NCI-H345 treated with DMSO at 0.1 percent for 48 hours (cell line): Measurements from ENCODE around the gene MARCHF9.

Experiments
- DNase-seq: peaks from one replicate; lab custom pipeline; 2025; ENCODE audit not compliant: unreplicated experiment; lab: John Stamatoyannopoulos, UW

The MARCHF9 gene

DNA sequence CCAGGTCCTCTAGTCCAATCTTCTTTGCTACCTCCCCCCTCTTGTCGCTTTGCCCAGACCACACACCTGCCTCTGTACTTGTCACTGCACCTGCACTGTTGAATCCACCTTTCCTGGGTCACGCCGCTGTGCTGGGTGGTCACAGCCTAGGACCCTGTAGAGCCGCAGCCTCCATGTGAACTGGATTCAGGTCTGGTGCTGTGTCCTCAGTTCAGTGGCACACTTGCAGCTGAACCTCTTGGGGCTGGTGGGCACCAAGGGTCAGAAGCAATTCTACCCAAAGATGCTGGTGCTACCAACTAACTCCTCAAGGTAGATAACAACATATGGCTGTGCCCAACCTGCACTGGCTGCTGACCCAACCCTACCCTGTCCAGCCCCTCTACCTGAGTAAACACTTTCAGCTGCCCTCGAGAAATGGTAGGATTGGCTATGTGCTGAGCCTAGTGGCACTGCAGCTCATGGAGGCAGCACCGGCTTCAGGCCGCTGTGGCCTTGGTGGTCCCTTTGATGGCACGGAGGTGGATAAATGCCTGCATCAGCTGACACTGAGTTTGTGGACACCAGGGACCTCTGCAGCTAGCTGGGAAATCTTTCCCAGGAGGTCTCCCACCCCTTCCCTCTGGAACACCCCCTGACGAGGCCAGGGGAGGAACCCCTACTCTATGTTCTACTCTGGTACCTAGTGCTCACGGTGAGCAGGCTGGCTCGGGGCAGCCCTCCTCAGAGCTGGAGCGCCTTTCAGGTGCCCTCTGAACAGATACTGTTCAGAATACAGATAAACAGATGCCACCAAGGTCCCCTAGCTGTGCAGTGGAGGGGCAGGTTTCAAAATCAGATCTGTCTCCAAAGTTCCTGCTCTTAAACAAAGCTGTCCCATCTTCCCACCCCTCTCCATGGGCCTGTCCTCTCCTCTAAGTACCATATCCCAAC, 30.6 kb upstream of the MARCHF9 start:
- DNase-seq: no peak

DNA sequence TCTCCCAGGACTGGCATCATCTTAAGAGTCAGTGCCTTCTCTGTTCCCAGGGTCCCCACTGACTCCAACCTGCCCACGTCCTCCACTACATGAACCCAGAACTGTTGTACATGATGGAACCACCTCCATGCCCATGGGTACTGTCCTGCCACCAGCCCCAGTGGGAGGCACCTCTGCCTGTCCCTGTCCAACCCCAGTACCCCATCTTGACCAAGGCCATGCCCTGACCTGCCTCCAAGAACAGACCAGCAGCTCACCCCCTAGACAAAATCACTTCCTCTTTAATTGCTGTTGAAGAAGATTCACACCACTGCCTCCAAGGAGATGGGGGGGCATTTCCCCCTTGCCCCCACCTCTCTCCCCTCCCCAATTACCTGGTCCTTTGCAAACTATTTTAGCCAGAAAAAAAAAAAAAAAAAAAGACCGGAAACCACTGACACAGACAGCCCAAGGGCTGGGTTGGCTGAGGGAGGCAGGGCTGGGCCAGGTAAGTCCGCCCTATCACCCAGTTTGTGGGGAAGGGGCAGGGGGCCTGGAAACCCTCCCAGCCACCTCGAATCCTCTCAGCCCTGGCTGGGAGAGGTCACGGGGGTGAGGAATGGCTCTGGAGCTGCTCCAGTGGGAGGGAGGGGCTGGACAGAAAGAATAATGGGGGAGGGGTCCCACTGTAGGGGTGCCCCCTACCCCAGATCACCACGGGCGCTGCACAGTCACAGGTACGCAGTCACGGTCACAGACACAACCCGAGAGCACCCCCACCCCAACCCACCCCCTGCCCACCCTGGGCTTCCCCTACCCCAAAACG, 29.8 kb upstream of the MARCHF9 start:
- DNase-seq: no peak

DNA sequence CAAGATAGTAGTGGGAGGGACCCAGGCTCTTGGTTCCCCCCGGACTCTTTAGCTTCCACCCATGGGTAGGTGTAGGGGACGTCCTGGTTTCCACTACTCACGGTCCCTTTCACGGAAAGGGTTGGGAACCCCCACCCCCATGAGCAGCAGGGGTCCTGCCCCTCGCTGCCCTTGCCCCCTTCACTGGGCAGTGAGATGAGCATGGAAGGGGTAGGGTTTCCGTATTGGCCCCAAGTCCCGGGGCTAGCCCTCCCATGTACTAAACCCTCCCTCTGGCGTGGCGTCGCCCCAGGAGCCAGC, 29.1 kb upstream of the MARCHF9 start:
- no peak for DNase-seq

DNA sequence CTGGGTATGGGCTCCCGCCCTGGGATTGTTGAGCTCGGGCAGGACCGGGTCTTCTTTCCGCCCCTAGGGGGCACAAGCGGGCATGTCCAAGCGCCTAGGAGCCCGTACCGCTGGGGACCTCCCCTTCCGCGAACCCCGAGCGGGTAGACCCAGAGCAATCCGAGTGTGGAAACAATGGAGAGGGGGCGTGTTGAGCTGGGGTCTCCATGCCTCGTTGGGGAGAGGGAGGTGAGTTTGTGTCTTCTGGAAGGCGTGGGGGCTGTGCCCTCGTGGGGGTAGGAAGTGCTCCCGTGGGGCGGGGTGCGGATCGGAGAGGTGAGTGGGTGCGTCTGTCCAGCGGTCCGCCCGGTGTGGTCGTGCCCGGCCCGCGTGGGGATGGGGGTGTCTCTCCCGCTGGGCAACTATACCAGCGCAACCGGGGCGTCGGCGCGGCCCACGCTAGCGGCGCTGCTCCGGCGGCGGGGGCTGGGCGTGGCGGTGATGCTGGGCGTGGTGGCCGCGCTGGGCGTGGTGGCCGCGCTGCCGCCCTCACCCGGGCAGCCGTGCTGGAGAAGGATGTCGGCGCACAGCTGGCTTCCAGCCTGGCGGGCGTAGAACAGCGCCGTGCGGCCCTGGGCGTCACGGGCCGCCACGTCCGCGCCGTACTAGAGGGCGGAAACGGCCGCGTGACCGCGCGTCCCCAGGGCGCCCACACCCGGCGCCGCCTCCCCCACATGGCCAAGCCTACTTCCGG, 28.6 kb upstream of the MARCHF9 start:
- DNase-seq: peak; percentile 71

DNA sequence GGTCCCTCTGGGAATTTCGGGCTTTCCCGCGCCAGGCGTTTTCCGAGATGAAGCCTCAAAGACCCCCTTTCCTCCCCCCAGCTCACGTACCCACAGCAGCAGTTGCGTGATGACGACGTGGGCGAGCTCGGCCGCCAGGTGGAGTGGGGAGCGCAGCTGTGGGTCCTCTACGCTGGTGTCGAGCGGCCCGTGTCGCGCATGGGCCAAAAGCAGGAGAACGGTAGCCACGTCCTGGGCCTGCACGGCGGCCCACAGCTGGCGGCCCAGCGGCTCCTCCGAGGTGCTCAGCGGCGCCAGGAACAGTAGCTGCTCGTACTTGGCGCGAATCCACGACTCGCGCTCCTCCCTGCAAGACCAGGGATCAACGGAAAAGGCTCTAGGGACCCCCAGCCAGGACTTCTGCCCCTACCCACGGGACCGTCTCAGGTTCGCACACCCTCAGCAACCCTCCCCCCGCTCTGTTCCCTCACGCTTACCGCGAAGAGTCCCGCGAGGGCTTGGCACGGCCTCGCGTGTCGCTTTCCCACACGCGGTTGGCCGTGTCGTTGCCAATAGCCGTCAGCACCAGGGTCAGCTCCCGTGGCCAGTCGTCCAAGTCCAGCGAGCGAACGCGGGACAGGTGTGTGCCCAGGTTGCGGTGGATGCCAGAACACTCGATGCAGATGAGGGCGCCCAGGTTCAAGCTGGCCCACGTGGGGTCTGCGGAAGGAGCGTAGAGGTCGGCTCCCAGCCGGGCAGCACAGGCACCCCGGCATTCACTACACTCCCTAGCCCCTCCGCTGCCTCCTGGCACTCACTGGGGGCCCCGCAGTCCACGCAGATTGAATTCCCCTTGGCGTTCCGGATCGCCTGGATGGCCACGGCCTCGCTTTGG, 27.8 kb upstream of the MARCHF9 start:
- no peak for DNase-seq

DNA sequence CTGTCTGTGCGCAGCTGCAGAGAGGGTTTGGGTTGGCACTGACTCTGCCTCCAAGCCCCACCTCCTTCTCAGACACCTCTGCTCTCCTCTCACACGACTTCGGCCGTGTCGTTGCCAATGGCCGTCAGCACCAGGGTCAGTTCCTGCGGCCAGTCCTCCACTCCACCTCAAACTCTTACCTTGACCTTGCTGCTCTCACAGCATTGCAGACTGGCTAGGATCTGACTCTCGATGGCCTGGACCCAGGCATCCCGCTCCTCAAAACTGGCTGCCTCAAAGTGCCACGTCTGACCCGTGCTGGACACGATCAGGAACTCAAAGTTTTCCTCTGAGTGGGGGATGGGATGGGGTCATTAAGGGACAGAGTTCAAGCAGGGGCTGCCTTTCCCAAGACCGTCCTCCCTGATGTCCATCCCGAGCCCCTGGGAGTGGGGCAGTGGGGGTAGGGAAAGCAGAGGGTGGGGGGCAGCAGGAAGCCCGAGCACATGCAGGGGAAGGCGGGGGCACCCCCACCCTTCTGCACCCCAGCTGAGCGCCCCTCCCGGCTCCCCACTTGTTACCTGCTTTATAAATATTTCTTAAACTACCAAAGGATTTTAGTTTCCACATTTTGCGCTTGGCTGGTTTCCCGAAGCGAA, 27.0 kb upstream of the MARCHF9 start:
- no peak for DNase-seq

DNA sequence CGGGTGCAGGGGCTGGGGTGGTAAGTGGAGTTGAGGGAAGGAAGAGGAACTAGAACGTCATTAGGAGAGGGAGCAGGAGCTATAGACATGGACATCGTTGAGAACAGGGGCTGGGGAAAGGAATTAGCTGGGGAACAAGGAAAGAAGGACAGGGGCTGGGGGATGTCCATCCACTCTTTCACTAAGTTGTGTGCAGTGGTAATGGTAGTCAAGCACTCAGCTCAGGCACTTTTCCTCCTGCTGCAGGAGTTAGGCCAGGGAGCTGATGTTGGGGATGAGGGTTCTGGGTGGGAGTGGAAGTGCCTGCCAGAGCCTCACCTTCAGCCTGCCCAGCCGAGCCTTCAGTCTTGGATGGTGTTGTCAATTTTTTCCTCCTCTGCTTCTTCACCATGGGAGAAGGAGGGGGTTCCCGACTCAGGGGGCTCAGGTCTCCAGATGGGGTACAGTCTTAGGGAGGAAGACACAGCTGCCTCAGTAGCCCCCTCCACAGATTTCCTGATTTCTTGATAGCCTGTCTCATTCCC, 25.5 kb upstream of the MARCHF9 start:
- no peak for DNase-seq

DNA sequence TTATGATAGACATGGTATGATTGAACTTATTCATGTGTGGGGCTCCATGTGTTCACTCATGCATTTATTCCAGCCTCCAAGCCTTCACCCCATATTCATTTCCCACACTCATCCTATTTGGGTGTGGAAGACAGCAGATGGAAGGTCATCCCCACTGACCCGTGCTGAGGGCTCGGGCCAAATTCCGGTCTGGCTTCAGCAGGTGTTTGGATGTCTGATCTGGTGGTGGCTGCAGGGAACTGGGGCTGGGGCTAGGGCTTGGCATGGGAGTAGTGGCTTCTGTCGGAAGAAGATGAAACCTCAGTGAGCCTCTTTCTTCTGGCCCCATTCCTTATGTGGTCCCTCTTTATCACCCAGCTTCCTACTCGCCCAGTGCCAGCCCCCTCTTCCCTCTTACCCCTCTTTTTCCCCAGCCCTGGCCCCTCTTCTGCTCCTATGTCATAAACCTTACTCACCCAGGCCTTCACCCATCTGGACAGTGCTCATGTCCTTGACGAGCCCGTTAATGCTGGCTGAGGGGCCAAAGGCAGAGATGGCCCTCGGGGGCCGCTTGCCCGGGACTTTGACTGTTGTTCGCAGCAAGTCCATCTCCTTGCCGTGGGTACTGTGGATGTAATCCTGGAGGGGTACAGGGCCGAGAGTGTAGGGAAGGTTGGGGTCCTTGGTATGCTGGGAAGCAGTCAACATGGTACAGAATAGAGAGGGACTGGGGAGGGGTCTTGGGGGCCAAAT, 24.4 kb upstream of the MARCHF9 start:
- DNase-seq: no peak

DNA sequence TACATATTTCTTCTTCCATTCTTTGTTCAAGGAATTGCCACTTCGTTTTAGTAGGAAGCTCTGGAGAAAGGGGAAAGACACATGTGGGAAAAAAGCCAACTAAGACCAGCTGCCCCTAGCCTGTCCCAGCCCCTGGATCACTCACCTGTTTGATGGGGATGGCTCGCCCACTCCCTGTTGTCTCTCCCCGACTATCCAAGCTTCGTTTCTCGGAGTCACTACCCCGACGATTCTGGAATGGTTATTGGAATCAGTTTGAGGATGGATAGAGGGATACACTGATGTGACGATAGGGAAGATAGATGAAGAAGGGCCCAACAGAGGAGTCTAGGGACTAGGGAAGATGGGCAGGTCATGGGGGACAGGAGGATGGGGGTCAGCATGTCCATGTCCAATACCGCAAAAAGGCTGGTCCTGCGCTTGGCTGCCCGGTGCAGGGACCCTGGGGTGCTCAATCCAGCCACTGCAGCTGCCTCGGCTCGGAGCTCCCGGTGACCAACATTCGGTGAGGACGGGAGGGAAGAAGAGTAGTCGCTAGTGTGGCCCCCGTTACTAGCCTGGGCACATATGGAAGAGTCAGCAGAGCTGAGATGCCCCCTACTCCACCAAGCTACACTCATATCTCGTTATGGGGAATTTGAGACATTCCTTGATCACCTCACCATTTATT, 23.4 kb upstream of the MARCHF9 start:
- no peak for DNase-seq

DNA sequence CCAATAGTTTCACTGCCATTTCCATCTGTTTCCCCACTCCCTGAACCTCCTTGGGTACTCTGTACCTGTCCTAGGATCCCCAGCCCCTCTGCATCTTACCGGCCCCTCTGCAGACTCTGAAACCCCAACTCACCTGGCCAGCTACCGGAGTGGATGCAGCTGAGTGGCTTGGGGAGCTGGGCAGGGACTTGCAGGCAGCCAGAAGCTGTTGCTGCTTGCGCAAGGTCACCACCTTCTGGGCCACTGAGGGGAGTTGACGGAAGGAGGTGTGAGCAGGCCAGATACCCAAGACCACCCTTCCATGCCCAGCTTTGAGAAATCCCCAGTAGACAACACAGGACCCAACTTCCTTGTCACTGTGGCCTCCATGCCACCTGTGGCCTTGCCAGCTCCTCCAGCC, 22.6 kb upstream of the MARCHF9 start:
- no peak for DNase-seq

DNA sequence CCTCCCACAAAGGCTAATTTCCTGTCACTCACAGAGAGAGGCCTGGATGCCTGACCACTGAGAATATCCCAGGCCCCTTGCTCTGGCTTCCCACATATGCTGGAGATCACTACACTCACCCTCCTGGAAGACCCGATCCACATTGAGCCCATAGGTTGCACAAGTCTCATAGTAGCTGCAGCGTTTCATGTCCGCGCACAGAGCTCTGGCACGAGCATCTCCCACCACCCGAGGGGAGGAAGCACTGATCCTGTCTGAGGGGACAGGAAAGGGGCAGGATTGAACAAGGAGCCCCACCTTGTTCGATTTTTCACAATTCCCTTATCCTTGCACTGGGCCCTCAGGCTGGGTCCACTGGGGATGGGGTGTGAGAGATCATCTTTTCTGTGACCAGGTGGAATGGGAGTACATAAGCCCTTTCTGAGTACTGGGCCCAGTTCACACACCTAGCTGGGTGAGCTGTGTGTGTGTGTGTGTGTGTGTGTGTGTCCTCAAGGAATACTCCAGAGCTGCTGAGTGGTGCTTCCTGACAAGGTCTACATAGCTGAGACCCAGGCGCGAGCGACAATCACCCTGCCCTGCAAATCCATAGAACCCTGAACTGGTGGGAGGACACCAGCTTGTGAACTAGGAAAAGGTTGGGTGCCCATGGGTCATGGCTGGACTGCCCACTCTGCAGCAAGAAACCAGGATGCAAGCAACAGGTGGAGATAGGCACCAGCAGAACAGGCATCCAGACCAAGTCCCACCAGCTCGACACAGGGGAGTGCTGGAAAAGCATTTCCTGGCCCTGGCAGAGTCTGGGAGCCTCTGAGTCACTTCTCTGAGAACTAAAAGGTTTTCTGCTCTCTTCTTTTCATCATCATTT, 21.9 kb upstream of the MARCHF9 start:
- no peak for DNase-seq

DNA sequence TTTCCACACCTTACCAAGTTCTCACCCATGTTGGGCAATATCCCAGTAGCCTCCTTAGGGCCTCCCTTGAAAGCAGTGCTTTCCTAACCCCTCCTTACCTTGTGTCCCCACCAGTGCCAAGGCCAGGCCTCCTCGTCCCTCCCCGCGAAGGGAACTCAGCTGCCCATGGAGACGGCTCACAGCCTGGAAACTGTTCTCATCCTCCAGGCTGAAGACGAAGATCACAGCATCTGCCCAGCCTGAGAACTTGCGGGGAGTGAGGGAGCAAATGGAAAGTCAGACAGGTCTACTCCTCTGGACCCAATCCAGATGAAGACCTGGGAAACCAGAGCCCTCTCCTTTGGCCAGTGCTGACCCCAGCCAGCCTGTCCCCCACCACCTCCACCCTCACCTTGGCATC, 21.0 kb upstream of the MARCHF9 start:
- DNase-seq: no peak

DNA sequence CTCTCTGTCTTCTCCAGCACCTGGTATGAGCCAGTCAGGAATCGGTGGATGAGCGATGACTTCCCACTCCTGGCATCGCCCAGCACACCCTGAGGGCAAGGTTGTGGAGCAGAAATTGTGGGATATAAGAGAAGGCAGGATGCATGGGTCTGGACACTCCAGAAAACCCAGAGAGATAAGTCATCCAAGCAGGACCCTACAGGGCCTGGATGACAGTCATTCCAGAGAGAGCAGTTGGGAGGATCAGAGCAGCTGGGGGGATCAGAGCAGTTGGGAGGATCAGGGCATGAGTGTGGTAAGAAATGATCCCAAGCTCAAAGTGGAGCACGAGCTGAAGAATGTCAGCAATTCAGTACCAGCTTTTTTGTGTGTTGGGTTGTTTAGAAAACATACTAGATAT, 20.3 kb upstream of the MARCHF9 start:
- no peak for DNase-seq

DNA sequence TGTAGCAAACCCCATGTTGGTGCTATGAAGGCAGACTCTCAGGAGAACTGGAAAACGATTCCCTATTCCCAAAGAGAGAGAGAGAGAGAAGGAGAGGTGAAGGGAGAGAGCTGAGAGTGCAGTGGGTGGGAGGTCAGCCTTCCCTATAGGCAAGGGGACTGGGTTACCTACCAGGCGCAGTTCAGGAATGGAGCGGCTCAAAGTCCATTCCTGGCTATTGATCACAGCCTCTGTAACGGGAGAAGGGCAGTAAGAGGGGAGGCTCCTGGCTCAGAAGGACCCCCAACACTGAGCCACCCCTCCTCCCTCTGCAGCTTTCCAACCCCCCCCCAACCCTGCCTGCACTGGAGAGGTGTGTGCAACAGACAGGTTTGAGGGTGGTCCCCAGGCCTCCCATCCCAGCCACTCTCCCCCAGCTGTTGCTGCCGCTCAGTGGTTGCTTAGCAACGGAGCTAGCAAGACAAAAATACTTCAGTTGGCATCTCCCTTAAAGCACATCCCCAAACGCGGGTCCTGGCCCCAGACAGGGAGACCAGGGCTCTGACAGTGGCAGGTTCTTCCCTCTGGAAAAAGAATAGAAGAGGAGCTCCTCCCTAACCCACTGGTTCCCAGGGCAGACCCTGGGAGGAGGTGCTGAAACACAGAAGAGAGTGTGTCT, 19.6 kb upstream of the MARCHF9 start:
- no peak for DNase-seq

DNA sequence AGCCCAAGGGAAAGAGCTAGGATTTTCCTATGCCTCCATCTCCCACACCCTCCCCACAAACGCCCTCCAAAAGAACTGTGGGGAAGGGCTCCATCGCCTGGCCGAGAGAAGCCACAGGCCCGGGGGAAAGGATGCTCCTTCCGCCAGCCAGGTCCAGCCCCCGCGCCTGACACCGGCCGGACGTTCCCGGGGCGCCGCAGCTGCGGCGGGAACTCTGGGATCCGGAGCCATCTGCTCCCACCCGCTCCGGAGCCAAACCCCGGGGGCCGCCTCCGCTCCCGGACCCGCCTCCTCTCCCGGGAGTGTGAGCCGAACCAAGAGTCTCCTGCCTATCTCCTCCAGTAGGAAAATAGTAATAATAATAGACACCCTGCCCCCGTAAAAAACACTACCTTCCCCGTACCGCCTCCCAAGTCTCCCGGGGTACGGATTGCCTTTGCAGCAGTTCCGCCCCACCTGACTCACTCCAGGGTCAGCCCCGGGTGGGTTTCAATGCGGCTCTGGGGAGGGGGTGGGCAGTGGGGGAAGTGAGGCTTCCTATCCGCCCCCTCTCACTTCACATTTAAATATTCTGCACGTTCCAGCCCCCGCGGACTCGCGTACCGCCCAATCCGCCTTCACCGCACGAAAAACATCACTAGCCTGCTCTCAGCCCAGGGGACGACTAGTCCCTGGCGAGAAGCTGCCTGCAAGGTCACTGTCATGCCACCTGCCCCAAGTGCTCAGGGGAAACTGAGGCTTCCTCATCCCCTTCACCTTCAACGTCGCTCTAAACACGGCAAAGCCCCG, 18.8 kb upstream of the MARCHF9 start:
- no peak for DNase-seq

DNA sequence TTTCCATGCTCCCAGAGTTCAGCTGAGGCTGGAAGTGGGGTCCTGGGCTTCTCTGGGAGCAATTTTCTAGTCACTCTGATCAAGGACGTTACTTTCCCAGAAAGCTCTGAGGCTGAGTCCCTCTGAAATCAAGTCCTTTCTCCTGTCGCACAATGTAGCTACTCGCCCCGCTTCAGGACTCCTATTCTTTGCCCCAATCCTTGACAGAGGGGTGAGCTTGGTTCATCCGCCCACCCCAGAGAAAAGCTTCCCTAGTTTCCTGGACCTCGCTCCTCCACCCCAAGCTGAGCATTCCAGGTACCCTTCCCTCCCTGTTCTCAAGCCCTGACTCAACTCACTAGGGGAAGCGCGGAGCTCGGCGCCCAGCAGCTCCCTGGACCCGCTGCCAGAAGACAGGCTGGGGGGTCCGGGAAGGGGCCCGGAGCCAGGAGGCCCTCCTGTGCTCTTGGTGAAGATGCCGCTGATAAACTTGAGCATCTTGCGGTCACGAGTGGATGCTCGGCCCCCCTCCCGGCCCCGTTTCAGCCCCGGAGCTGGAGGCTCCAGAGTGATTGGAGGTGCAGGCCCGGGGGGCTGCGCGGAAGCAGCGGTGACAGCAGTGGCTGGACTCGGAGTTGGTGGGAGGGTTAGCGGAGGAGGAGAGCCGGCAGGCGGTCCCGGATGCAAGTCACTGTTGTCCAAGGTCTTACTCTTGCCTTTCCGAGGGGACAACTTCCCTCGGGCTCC, 18.0 kb upstream of the MARCHF9 start:
- DNase-seq: no peak
